ENCODE measurements around the gene TMEM150C.

Gene TMEM150C

DNA sequence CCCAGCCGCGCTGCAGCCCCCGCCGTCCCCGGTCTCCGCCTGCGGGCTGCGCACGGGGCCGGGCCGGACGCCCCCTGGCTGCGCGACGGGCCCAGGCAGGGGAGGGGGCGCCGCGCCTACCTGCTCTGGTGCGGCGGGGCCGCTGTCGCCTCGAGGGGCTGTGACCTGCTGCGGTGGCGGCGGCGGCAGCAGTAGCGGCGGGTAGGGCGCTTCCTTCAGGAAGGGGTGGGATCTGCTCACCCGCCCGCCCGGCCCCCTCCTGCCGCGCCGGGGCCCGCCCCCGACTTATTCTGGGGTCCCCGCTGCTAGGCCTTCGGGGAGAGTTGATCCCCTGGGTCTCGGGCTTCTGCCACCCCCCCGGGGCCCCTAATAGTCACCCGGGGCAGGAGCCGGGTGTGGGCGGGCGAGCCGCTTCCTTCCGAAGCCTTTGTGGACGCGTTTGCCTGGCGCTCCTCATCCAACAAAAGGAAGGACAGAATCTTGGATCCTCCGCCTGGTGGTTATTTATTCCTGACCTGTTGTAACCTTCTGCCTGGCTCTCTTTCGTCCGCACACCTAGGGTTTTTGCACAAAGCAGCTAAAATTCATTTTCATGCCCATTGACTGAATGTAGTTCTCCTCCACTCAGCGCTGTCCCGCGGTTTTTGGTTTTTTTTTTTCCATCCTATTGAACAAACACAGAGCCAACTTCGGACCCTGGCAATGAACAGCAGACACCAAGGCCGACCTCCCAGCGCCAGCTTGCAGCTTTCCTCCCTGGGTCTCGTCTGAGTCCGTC, at the start of gene TMEM150C:
TMEM150C (minus strand) TSS at position 203 of the 778 bp plus-strand sequence. CDS start 57,331 bp downstream, outside the sequence.
- DNase-seq (ENCODE audit: low read depth in 2 of 2): no peak

DNA sequence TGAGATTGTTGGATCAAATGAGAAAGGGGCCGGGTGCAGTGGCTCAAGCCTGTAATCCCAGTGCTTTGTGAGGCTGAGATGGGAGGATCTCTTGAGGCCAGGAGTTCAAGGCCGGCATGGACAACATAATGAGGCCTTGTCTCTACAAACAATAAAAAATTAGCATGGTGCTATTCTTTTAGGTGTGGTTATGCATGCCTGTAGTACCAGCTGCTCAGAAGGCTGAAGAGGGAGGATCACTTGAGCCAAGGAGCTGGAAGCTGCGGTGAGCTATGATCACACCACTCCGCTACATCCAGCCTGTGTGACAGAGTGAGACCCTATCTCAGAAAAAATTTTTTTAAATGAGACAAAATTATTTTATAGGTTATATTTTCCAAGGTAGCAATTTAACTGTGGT, 49.7 kb upstream of the TMEM150C start:
- DNase-seq (ENCODE audit: low read depth in 2 of 2): no peak

DNA sequence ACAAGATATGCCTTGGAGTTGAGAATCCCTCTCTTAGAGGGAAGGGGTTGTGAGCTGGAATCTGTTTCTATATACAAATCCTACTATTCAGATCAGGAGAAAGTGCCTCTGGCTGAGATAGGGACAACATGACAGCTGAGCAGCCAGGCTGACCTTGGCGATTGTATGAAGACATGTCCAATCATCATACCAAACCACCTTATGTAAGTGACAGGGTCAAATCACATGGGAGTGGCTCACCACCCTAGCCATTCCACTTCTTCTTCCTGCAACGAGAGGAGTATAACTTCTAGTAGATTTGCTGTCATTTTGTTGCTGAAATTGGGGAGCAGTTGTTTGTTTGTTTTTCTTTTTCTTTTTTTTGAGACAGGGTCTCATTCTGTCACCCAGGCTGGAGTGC, 48.3 kb upstream of the TMEM150C start:
- no peak for DNase-seq (ENCODE audit: low read depth in 2 of 2)

DNA sequence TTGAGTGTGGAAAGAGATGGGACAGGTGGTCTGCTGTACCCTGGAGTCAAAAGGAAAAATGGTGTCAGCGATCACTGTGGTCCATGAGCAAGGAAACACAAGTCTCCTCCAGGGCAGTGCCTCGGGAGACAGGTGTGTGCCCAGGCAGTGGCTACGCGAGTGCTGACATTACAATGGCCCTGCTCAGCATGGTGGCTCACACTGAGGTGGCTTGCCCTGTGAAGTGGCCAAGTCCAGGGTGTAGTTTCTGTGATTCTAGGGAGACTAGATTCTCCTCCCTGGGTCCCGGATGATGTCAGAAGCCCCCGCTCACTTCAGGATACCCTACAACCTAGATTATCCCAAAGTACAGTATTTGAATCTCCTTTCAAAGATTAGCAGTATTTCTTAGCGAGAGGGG, 44.8 kb upstream of the TMEM150C start:
- no peak for DNase-seq (ENCODE audit: low read depth in 2 of 2)

DNA sequence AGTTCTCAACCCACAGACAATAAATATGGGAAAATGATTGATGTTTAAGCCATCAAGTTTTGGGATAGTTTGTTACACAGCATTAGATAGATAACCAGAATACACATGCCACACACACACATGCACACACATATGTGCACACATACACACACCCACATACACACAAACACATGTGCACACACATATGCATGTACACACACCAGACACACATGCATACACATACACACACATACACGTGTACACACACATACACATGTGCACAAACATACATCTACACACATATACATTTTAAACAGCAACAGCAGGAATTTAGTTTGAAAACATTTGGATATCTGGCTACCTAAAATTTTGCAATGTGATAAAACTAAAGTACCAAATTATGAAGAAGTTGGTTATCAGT, 42.7 kb upstream of the TMEM150C start:
- DNase-seq (ENCODE audit: low read depth in 2 of 2): no peak

DNA sequence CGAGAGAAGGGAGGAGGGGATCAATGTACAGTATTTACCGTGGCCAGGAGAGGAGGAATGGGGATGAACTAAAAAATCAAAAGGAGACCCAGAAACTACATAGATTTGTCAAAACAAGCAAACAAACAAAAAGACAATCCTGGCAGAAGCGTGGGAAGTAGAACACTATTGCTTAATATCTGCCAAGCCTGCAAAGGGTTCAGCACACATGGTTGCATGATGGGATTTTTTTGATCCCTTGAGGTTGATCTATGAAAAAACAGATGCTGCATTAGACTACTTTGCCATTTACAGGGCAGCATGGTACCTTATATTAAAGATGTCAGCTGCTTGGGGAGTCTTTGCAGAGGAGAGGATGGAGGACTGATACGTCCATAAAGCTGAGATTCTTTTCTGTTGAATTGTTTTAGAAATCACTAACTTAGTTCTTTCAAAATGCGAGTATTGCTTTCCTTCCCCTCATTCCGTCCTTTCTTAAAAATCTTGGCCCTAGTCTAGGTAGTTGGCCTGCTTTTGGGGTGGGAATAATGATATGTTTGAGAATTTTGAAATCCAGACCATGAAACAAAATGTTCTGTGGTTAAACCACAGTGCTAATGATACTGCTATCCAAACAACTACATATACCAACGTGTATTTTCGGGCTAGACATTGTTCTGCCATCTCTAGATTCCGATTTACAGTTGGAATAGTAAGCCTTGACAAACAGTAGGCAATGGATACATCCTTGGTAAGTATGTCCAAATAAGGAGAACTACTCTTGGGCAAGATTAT, 39.6 kb upstream of the TMEM150C start:
- no peak for DNase-seq (ENCODE audit: low read depth in 2 of 2)

DNA sequence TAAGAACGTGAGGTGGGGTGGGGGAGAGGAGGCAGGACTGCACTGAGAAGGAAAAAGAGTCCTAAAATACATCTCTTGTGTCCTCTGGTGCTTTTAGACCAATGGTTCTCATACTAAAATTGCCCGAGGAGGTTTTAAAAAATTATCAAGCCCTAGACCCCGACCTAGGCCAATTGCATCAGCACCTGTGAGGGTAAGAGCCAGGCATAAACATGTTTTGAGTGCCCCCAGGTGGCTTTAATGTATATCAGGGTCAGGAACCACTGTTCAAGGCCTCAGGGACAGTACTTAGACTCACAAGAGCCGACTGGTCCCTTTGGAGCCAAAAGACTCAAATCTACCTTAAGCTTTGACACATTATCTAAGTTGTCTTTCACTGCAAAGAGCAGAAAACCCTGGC, 37.5 kb upstream of the TMEM150C start:
- DNase-seq (ENCODE audit: low read depth in 2 of 2): no peak

DNA sequence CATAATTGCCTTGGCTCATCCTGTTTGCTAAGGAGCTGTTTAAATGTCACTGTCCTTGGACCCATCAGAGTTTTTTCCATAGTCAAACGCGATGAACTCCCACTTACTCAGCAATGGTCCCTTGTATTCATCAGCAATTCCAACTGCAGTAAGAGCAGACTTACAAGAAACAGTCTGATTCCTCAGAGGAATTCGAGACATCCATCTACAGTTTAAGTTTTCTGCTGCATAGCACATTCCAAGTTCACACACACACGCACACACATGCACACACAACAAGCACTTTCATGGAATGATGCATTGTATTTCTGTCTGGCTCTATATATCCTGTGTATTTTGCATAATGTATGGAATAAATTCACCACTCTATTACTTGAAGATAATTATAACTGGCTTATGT, 32.7 kb upstream of the TMEM150C start:
- no peak for DNase-seq (ENCODE audit: low read depth in 2 of 2)

DNA sequence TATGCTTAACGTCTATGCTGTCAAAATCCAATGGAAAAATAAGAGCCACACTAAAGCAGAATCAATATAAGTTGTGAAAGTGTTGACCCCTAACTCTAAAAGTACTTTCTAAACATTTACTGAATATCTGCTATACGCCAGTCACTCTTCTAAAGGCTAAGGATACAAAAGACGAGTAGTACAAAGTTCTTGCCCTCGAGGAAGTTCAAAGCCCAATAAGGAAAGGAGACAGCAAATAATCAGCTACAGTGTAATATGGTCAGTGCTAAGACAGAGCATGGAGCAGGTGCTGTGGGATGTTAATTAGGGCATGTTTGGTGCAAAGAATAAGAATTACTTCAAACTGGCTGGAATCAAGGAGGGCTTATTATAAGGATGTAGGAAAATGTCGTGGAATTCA, 31.6 kb upstream of the TMEM150C start:
- DNase-seq (ENCODE audit: low read depth in 2 of 2): no peak

DNA sequence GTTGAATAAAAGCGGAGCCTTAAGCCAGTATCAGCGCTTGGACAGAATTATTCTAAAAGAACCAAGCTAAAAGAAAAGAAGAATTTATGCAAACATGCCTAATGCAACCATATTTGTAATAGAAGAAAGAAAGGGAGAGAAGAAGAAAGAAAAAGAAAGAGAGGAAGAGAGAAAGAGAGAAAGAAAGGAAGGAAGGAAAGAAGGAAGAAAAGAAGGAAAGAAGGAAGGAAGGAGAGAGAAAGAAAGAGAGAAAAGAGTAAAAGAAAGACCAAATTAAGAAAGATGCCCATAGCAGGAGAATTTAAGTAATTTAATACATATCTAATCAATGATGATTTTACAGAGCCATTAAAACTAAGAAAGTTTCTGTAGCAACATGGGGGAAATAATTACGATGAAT, 30.9 kb upstream of the TMEM150C start:
- DNase-seq (ENCODE audit: low read depth in 2 of 2): no peak

DNA sequence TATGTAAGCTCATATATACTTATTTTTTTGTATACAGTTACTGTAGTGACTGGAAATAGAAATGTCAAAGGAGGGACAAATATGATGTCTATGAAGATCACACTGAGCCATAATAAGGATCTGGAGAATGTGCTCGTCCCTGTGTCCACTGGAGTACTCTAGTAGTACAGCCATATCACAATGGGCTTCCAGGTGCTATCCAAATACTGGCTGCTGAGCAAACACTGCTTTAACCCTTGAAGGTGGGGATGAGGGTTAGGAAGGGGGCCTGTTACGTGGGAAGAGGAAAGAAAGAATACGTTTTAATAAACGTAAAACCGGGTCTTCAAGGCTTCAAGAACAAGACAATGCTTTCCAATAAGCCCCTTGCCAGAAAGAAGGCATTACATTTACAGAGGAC, 29.8 kb upstream of the TMEM150C start:
- DNase-seq (ENCODE audit: low read depth in 2 of 2): no peak

DNA sequence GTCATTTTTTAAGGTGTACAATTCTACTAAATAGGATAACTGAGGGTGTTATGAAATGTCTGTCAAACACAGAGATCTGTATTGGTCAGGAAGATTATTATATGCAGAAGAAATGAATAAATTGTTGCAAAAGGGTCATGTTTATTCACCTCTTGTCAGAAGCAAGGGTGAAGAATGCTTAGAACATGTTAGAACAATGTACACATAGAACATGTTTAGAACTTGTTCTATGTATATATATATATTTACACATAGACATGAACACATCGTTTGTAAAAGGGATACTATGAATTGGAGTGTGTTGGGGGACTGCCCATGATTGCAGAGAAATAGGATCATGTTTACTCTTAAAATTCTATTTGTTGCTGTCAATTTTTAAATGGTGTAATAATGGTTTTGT, 28.0 kb upstream of the TMEM150C start:
- no peak for DNase-seq (ENCODE audit: low read depth in 2 of 2)

DNA sequence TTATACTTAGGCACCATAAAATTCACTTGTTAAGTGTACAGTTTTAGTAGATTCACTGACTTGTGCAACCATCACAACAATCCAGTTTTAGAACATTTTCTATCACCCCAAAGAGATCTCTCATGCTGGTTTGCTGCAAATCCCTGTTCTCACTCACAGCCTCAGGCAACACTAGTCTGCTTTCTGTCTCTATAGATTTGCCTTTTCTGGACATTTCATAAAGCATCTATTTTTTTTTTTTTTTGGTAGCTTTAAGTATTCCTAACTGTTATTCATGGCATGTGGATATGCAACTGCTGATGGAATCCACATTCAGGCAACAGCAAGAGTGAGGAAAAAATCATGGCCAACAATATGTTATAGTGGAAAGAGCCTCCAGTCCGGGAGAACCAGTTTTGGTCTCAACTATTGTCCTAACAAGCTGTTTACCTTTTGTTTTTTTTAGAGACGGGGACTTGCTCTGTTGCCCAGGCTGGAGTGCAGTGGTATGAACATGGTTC, 27.0 kb upstream of the TMEM150C start:
- no peak for DNase-seq (ENCODE audit: low read depth in 2 of 2)

DNA sequence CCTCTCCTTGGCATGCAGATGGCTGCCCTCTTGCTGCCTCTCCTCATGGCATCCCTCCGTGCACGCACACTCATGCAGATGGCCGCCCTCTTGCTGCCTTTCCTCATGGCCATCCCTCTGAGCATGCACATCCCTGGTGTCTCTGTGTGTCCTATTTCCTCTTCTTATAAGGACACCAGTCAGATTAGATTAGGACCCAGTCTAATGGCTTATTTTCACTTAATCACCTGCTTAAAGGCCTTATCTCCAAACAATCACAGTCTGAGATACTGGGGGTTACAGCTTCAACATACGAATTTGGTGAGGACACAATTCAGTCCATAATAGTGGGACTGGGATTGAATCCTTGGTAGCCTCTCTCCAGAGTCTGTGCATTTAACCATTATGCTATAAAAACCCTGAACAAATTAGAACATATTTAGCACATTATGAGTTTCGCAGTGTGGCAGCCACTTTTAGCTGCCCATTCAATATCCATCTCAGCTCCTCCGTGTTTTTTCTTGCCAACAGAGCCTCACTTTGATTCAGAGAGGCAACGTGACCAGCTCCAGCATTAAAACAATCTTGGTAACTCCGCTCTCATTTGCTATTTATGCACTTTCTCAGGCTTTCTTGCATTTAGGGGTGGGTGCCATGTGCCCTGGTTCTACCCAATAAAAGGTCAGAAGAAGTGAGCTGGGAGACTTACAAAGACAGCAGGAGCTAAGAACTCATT, 26.2 kb upstream of the TMEM150C start:
- DNase-seq (ENCODE audit: low read depth in 2 of 2): no peak

DNA sequence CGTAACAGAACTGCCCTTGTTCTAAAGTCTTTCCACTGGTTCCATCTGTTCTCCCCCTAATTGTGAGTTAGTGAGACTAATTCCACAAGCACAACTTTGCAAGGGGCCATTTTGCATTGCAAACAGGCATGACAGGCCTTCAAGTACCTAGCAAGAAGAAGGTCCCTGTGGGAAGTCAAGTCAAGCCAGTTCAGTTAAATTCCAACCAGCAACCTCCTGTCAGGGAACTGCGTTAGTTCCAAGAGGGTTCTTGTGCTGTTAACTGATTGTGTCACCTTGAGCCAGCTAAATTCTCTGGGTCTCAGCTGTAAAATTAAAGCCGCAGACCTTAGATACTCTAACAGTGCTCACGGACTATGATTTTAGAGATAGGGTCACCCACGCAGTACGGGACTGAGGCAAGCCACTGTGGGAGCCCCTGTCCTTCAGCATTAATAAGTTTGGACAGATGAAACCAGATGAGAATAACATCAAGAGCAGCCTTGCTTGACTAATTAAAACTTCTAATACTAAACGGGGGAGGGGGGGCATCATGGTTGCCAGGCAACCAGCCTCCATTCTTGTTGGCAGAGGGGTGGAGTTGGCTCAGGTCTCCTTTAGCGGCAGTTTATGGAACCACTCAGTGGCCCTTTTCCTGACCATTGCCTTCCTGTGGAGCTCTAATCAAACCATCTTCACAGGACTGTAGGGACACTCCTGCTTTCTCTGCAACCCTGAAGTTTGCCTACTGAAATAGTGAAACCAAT, 24.1 kb upstream of the TMEM150C start:
- no peak for DNase-seq (ENCODE audit: low read depth in 2 of 2)

DNA sequence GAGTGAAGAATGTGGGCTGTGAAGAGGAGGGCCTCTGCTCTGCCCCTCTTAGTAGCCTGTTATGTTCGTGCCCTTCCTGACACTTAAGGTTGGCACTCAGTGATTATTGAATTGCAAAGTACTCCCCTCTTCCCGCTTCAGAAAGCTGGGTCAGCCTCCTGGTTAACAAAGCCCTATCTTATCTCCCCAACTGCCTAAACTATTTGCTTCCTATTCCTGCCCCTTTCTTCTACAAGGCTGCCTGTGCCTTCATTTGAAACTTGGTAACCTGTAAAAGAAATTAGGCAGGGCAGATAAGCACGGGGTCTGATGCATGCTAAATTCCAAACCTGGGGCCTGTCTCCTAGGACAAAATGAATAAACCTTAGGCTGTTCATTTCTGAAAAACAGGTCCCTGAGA, 23.1 kb upstream of the TMEM150C start:
- no peak for DNase-seq (ENCODE audit: low read depth in 2 of 2)

DNA sequence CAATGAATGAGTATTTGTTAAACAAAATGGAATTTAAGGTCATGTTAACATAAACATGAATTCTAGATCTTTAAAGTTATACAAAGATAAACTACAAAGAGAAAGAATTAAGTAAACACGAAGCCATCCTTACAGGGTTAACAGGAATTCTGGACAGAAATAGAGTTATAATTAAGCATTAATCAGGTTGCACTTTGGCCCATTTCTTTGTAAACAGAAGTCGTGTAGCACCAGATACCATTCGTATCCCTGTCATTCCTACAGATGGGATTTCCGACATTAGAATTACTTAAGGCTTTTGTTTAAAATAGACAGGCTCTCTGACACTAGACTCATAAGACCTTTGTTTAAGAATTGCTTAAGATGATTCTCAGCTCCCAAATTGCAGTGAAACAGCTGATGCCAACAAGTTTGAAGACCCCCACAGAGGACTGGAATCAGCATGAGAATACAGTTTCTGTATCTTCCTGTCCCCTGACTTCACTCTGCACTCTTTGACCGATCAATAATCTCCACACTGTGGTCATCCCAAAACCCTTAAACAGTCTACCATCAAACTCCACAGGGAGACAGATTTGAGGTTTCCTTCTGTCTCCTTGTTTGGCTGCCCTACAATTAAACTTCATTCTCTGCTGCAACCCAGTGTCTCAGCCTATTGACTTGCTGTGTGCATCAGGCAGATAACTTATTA, 22.3 kb upstream of the TMEM150C start:
- DNase-seq (ENCODE audit: low read depth in 2 of 2): no peak

DNA sequence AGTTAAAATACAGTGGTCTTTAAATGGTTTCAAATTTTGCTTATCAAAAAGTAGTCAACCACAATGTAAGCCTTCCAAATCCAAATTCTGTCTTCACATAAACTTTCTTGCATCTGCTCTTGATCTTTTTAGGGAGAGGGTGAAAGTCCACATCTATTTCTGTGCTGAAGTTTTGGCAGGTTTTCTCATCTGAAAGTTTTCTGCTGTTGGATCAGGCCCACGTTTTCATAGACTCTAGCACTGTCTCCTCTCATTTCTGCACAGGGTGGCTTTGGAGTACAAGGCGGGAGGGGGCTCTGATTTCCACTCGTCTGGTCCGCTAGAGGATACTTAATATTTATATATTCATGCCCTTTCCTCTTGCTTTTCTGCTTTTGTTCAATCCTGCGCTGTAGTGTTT, 18.1 kb upstream of the TMEM150C start:
- no peak for DNase-seq (ENCODE audit: low read depth in 2 of 2)

DNA sequence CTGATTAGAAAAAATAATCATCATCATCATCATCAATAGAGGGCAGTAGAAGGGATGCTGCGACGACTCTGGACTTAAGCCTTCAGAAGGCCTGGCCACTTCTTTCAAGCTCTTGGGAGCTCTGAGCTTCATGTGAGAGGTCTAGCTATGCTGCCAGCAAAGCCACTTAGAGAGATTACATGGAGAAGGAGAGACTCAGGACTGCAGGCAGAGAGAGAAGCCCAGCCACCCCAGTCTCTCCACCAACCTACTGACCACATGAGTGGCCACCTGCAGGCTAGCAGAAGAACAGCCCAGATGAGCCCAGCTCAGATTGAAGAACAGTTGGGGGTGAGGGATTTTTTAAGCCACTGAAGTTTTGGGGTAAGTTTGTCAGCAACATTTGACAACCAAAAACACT, 17.1 kb upstream of the TMEM150C start:
- DNase-seq (ENCODE audit: low read depth in 2 of 2): no peak

DNA sequence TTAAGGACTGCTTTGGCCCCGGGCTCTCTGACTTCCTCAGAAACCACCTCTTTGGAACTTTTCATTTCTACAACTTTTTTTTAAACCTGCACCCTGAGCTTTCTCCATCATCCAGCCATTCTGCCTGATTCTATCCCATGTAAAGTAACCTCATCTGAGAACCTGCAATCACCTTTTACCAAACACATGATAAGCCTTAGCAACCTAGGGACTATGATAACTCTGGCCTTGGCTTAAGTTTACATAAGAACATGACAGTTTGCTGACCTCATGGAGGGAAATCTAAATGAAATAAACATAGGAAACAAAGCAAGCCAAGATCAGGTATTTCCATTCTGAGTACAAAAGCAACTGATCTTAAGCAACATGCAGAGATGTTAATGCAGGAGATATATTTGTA, 15.7 kb upstream of the TMEM150C start:
- no peak for DNase-seq (ENCODE audit: low read depth in 2 of 2)

DNA sequence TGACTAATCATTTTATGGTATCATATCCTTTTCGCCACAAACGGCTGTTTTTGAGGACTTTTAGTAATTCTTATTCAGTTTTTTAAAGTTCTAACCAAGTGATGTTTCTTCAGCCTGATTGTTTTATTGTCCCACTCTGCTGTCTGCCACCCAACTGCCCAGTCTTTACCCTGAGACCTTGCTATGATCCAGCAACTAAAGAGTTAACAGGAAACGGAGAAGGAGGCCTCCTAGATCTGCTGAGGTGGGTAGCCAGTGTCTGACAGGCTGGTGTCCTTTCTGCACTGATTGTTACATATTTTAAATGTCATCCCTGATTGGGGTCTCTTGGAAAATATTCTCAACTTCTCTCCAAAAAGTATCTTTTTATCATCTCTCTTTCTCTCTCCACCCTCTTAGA, 7.9 kb upstream of the TMEM150C start:
- no peak for DNase-seq (ENCODE audit: low read depth in 2 of 2)
